ENCODE measurements around the gene KIAA2012.

- TF ChIP-seq, protein P1, sequence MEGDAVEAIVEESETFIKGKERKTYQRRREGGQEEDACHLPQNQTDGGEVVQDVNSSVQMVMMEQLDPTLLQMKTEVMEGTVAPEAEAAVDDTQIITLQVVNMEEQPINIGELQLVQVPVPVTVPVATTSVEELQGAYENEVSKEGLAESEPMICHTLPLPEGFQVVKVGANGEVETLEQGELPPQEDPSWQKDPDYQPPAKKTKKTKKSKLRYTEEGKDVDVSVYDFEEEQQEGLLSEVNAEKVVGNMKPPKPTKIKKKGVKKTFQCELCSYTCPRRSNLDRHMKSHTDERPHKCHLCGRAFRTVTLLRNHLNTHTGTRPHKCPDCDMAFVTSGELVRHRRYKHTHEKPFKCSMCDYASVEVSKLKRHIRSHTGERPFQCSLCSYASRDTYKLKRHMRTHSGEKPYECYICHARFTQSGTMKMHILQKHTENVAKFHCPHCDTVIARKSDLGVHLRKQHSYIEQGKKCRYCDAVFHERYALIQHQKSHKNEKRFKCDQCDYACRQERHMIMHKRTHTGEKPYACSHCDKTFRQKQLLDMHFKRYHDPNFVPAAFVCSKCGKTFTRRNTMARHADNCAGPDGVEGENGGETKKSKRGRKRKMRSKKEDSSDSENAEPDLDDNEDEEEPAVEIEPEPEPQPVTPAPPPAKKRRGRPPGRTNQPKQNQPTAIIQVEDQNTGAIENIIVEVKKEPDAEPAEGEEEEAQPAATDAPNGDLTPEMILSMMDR (IDR thresholded peaks at IDR 0.05; ENCODE audit: low read depth, low read length, poor library complexity, severe bottlenecking): no peak
- no peak for TF ChIP-seq EZH2phosphoT487 (IDR thresholded peaks at IDR 0.05; ENCODE audit: borderline replicate concordance, low read length)
Measured at GRCh38 chr2:202221873-202222272, 148.8 kb downstream of the KIAA2012 start.
